Activated CD8-positive, alpha-beta T cell treated with anti-CD3 and anti-CD28 coated beads, Interleukin-2, amount 10 ng/mL, durations not matched to agents 7 days and 5 days (primary cell): ENCODE data around the gene GPR137C. TPM values are rescaled to one million over a fixed set of nuclear protein-coding genes. Genes with fewer than 3 reads are reported as not detected.
"Not testable (repeated sequence)": the region's sequence is repeated elsewhere in the genome, so short reads cannot be mapped to it uniquely, and the experiment has no call there.

Experiments
- ATAC-seq: fragments of 150-1000 bp; cut with Tn5 transposase; one replicate; pipeline ENCODE4 v1.10.0; 2021; ENCODE audit warnings: moderate library complexity
- CTCF ChIA-PET: fragments of 350-600 bp; sonication (Branson Sonifier 250); formaldehyde crosslinking; loops from one replicate; lab custom pipeline; 2021; ENCODE audit warnings: antibody characterized with exemption; lab: Charles Lee
- POLR2A ChIA-PET: fragments of 350-600 bp; sonication (Branson Sonifier 250); formaldehyde crosslinking; loops from one replicate; lab custom pipeline; 2021; ENCODE audit warnings: antibody characterized with exemption; lab: Charles Lee
- DNase-seq: peaks from one replicate; pipeline ENCODE4 v3.0.0-alpha.2; 2020
- H3K27ac Mint-ChIP-seq: one replicate; pipeline ENCODE4 v1.8.0; 2021; ENCODE audit warnings: mild to moderate bottlenecking, mixed read lengths
- H3K27me3 Mint-ChIP-seq: one replicate; pipeline ENCODE4 v1.8.0; 2021; ENCODE audit warnings: low read depth, mixed read lengths
- H3K36me3 Mint-ChIP-seq: one replicate; pipeline ENCODE4 v1.8.0; 2021; ENCODE audit warnings: low read depth, mixed read lengths
- H3K4me1 Mint-ChIP-seq: one replicate; pipeline ENCODE4 v1.8.0; 2021; ENCODE audit warnings: low read depth, mixed read lengths
- H3K4me3 Mint-ChIP-seq: one replicate; pipeline ENCODE4 v1.8.0; 2021; ENCODE audit warnings: mild to moderate bottlenecking, mixed read lengths
- H3K9me3 Mint-ChIP-seq: one replicate; pipeline ENCODE4 v1.8.0; 2022; ENCODE audit warnings: mixed read lengths; ENCODE audit not compliant: insufficient read depth
- total RNA-seq, 2 experiments: library from RNA; stranded (reverse); gene quantifications; one replicate each; pipeline ENCODE4 v1.2.3, GENCODE V29; 2021

Gene GPR137C
- total RNA-seq, 2 experiments from 2014 or later = 0.73 to 1.7 TPM

- CTCF ChIA-PET = interaction anchor here (1.0 to 2.2 kb wide), 2 partner anchors 11 to 231 kb away, joined by 3 to 6 read pairs; no protein-coding TSS in a partner anchor
- peaks cover 15% of the 10 kb centered on the region for H3K4me1 Mint-ChIP-seq
- H3K36me3 Mint-ChIP-seq = peaks cover 16% of the 10 kb centered on the region
- DNase-seq (no peak), ATAC-seq (no peak)
- H3K27me3 Mint-ChIP-seq = no peaks in the 10 kb centered on the region
- POLR2A ChIA-PET = no interaction called here
- H3K9me3 Mint-ChIP-seq = no peaks in the 10 kb centered on the region
- H3K27ac Mint-ChIP-seq = no peak overlapping the region
- no peak overlapping the region for H3K4me3 Mint-ChIP-seq
These were observed 6.3 kb upstream of the GPR137C start for GRCh38 chr14:52546318-52546670.

GRCh38 chr14:52547027-52547426 lies 5.6 kb upstream of the GPR137C start:
- no peaks in the 10 kb centered on the region for H3K9me3 Mint-ChIP-seq
- H3K4me1 Mint-ChIP-seq = peaks cover 20% of the 10 kb centered on the region
- DNase-seq = no peak
- peaks cover 16% of the 10 kb centered on the region for H3K36me3 Mint-ChIP-seq
- H3K27ac Mint-ChIP-seq = no peak overlapping the region
- ATAC-seq = no peak
- no peaks in the 10 kb centered on the region for H3K27me3 Mint-ChIP-seq
- H3K4me3 Mint-ChIP-seq = no peak overlapping the region
- POLR2A ChIA-PET = no interaction called here
- CTCF ChIA-PET = interaction anchor here (1.0 to 2.2 kb wide), 2 partner anchors 12 to 230 kb away, joined by 3 to 6 read pairs; no protein-coding TSS in a partner anchor

DNA sequence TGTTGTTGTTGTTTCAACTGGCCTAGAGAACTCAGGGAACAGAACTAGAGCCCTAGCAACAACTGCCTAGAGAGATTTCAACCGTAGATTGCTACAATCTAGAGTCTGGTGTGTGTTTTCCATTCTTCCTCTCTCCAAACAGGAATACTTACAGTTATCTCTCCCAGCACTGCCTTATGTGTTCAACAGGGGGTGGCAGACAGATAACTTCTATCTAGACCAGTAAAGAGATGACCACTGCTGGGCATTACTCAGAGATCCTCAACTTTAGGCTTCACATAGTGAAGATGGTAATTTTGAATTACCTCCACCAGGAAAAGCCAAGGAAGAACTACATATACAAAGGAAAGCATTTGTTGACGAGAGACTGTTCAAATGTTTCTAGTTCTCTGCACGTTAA lies 5.1 kb upstream of the GPR137C start:
- Mint-ChIP-seq H3K27me3 (no peaks in the 10 kb centered on the region), H3K27ac (no peak overlapping the region), H3K9me3 (no peaks in the 10 kb centered on the region), H3K36me3 (peaks cover 16% of the 10 kb centered on the region), H3K4me3 (no peak overlapping the region), H3K4me1 (peaks cover 20% of the 10 kb centered on the region)
- CTCF ChIA-PET = interaction anchor here (2.2 kb wide), 1 partner anchor 12 kb away, joined by 6 read pairs; no protein-coding TSS in a partner anchor
- DNase-seq (no peak), ATAC-seq (no peak)
- POLR2A ChIA-PET = no interaction called here

DNA sequence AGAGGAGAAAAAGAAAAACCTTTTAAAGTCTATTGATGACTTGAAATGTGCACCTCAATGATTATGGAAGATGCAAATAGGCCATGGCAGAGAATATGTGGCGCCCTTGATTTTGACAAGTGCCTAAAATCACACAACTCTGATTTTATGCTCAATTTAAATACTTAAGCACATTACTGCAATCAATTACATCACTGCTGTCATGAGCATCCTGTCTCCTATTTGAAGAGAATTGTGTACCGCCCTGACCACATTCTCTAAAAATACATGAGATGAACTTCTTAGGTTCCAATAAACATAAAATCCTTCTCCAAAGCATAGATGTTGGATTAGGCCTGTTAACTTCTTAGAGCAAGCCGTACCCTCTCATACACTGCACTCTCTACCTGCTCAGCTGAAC lies 2.0 kb upstream of the GPR137C start:
- H3K27me3 Mint-ChIP-seq = peaks cover 8% of the 10 kb centered on the region
- H3K27ac Mint-ChIP-seq = peak overlapping the region; percentile 23
- CTCF ChIA-PET = interaction anchor here (0.7 to 2.2 kb wide), 2 partner anchors 10 to 94 kb away, joined by 3 to 14 read pairs; no protein-coding TSS in a partner anchor
- ATAC-seq (no peak), DNase-seq (no peak)
- H3K36me3 Mint-ChIP-seq = peaks cover 13% of the 10 kb centered on the region
- H3K4me3 Mint-ChIP-seq = peak overlapping the region; percentile 91
- POLR2A ChIA-PET = interaction anchor here (0.6 kb wide), 1 partner anchor 592 kb away, joined by 4 read pairs; no protein-coding TSS in a partner anchor
- H3K9me3 Mint-ChIP-seq = no peaks in the 10 kb centered on the region
- peaks cover 26% of the 10 kb centered on the region for H3K4me1 Mint-ChIP-seq

GRCh38 chr14:52551205-52551604 lies 1.4 kb upstream of the GPR137C start:
- H3K36me3 Mint-ChIP-seq = peaks cover 11% of the 10 kb centered on the region
- no peaks in the 10 kb centered on the region for H3K9me3 Mint-ChIP-seq
- peaks cover 13% of the 10 kb centered on the region for H3K27me3 Mint-ChIP-seq
- ATAC-seq (no peak), DNase-seq (no peak)
- CTCF ChIA-PET = interaction anchor here (0.7 to 2.2 kb wide), 7 partner anchors 8 to 106 kb away, joined by 3 to 14 read pairs (median 4); no protein-coding TSS in a partner anchor
- H3K27ac Mint-ChIP-seq = peak overlapping the region; percentile 92
- POLR2A ChIA-PET = interaction anchor here (0.7 to 1.9 kb wide), 5 partner anchors 10 to 240 kb away, joined by 3 to 9 read pairs (median 5); partner anchors contain the start of gene PTGER2
- H3K4me1 Mint-ChIP-seq = peaks cover 26% of the 10 kb centered on the region
- H3K4me3 Mint-ChIP-seq = peak overlapping the region; percentile 91

DNA sequence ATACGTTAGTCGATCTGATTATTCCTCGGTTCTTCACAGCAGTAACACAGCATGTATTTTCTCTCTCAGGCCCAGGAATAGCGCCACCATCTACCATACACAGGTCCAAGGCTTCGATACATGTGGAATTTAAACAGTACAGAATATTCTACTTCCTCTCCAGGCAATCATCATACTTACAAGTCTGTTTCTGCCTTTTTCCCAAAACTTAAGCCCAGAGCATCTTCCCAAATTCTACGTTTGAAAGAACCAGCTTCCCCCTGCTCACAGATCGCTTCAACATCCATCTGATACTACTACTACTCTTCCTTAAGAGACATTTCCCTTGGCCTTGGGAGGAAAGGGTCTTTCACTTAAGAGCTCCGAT lies 957 bp upstream of the GPR137C start:
- ATAC-seq (no peak), DNase-seq (no peak)
- Mint-ChIP-seq H3K36me3 (peaks cover 11% of the 10 kb centered on the region), H3K4me3 (peak overlapping the region; percentile 91), H3K9me3 (no peaks in the 10 kb centered on the region), H3K27ac (peak overlapping the region; percentile 92), H3K4me1 (peaks cover 26% of the 10 kb centered on the region), H3K27me3 (peaks cover 17% of the 10 kb centered on the region)
- ChIA-PET POLR2A (interaction anchor here (0.7 to 1.9 kb wide), 7 partner anchors 10 to 600 kb away, joined by 3 to 9 read pairs (median 4); partner anchors contain the start of genes ERO1A and PTGER2), CTCF (interaction anchor here (0.6 to 2.2 kb wide), 10 partner anchors 8 to 755 kb away, joined by 3 to 14 read pairs (median 4); no protein-coding TSS in a partner anchor)

- Mint-ChIP-seq H3K9me3 (no peaks in the 10 kb centered on the region), H3K27ac (peak overlapping the region; percentile 87), H3K4me3 (peak overlapping the region; percentile 91), H3K27me3 (peaks cover 23% of the 10 kb centered on the region), H3K4me1 (peaks cover 26% of the 10 kb centered on the region), H3K36me3 (peaks cover 5% of the 10 kb centered on the region)
- ChIA-PET CTCF (interaction anchor here (1.0 to 1.8 kb wide), 5 partner anchors 10 to 153 kb away, joined by 3 to 9 read pairs (median 5); no protein-coding TSS in a partner anchor), POLR2A (interaction anchor here (0.9 to 1.9 kb wide), 9 partner anchors 12 to 706 kb away, joined by 3 to 9 read pairs (median 3); partner anchors contain the start of genes ERO1A and PTGER2)
- ATAC-seq (peak; percentile 40), DNase-seq (peak; percentile 60)
These were observed 500 bp downstream of the GPR137C start for GRCh38 chr14:52553002-52553670.

DNA sequence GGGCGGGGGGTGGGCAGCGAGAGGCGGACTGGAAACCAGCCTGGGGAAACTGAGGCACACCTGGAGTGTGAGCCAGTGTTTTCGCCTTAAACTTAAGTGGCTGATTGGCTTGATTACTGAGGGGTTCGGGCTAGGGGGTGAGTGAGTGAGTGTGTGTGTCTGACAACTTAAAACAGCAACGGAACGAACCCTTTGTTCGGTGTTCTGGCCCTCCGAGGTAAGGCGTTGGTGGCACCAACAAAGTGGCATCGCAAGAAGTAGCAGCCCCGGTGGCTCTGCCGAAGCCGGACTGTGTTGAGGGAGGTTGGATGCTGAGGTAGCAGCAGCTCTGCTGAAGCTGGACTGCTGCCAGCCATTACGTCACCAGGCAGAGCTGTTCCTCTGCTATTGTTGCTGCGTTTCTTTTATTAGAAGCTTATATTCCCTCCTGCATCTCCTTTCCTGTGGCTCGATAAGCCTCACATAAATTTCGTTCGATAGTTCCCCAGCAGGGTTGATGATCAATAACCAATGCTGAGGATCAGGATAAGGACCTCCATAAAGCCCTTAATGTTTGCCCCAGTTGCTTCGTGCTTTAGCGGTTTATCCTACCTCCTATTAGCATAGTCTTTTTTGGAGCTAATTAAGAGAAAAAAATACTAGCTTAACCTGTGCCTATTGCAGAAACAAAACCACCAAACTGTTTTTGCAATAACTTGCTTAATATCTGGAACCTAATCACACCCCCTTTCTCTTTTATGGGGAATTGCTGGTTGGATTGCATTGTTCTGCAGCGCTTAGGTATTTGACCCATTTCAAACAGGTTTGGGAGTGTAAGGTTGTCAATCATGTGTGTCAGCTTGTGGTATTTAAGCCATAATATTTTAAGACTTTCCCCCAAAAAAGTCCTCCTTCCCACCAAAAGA lies 1.3 kb downstream of the GPR137C start:
- ATAC-seq (no peak), DNase-seq (peak; percentile 84)
- Mint-ChIP-seq H3K27ac (peak overlapping the region; percentile 87), H3K9me3 (no peaks in the 10 kb centered on the region), H3K4me1 (peaks cover 26% of the 10 kb centered on the region), H3K27me3 (peaks cover 26% of the 10 kb centered on the region), H3K36me3 (peaks cover 5% of the 10 kb centered on the region), H3K4me3 (peak overlapping the region; percentile 91)
- POLR2A ChIA-PET = interaction anchor here (0.7 to 1.1 kb wide), 3 partner anchors 152 to 707 kb away, joined by 3 read pairs; no protein-coding TSS in a partner anchor
- CTCF ChIA-PET = no interaction called here

- Mint-ChIP-seq H3K4me1 (peaks cover 5% of the 10 kb centered on the region), H3K27me3 (peaks cover 39% of the 10 kb centered on the region), H3K9me3 (no peaks in the 10 kb centered on the region), H3K36me3 (no peaks in the 10 kb centered on the region), H3K27ac (no peak overlapping the region), H3K4me3 (no peak overlapping the region)
- DNase-seq (no peak), ATAC-seq (no peak)
- ChIA-PET POLR2A (no interaction called here), CTCF (no interaction called here)
These were observed 6.1 kb downstream of the GPR137C start for GRCh38 chr14:52558688-52559087.

GRCh38 chr14:52563120-52563519 lies 10.5 kb downstream of the GPR137C start:
- no peaks in the 10 kb centered on the region for H3K4me1 Mint-ChIP-seq
- ATAC-seq (no peak), DNase-seq (no peak)
- no peaks in the 10 kb centered on the region for H3K9me3 Mint-ChIP-seq
- peaks cover 22% of the 10 kb centered on the region for H3K27me3 Mint-ChIP-seq
- H3K27ac Mint-ChIP-seq = no peak overlapping the region
- POLR2A ChIA-PET = no interaction called here
- CTCF ChIA-PET = interaction anchor here (1.2 kb wide), 1 partner anchor 28 kb away, joined by 3 read pairs; no protein-coding TSS in a partner anchor
- H3K4me3 Mint-ChIP-seq = no peak overlapping the region
- no peaks in the 10 kb centered on the region for H3K36me3 Mint-ChIP-seq

DNA sequence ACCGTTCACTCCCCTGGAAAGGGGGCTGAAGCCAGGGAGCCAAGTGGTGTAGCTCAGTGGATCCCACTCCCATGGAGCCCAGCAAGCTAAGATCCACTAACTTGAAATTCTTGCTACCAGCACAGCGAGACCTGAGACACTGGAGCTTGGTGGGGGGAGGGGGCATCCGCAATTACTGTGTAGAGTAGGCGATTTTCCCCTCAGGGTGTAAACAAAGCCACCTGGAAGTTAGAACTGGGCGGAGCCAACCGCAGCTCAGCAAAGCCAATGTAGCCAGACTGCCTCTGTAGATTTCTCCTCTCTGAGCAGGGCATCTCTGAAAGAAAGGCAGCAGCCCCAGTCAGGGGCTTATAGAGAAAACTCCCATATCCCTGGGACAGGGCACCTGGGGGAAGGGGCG lies 15.8 kb downstream of the GPR137C start:
- H3K4me3 Mint-ChIP-seq, CTCF ChIA-PET, POLR2A ChIA-PET, H3K4me1 Mint-ChIP-seq, ATAC-seq, DNase-seq, H3K36me3 Mint-ChIP-seq, H3K27ac Mint-ChIP-seq: not testable (repeated sequence)
- Mint-ChIP-seq H3K9me3 (peaks cover 21% of the 10 kb centered on the region), H3K27me3 (peaks cover 21% of the 10 kb centered on the region)
